GM18505 (cell line): ENCODE measurements around the gene PDGFA.
"Not testable (repeated sequence)": the region's sequence is repeated elsewhere in the genome, so short reads cannot be mapped to it uniquely, and the experiment has no call there.

Experiments used
- ATAC-seq: cut with Tn5 transposase; IDR thresholded peaks from one replicate; pipeline ENCODE4 v1.9.1; 2021; ENCODE audit not compliant: unreplicated experiment
- POLR2A ChIP-seq: IDR thresholded peaks from 4 replicates; pipeline ENCODE4 v1.6.1; 2011; ENCODE audit warnings: borderline replicate concordance; ENCODE audit not compliant: insufficient read depth, insufficient read length; ENCODE audit errors: extremely low read depth

PDGFA gene

DNA sequence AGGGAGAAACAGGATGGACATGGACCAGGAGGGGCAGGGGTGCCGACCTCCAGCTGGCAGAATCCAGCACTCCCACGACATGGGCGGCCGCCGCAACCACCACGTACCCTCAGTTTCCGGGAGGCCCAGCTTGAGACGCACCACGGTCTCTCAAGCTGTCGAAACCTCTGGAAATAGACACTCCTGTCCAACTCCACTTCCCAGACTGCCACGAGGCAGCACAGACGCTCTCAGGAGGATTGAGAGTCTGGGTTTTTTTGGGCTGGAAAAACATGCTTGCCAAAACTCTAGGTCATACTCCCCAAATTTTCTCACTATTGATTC, 37.9 kb upstream of the PDGFA start:
- no peak for ATAC-seq
- TF ChIP-seq POLR2A: no peak

DNA sequence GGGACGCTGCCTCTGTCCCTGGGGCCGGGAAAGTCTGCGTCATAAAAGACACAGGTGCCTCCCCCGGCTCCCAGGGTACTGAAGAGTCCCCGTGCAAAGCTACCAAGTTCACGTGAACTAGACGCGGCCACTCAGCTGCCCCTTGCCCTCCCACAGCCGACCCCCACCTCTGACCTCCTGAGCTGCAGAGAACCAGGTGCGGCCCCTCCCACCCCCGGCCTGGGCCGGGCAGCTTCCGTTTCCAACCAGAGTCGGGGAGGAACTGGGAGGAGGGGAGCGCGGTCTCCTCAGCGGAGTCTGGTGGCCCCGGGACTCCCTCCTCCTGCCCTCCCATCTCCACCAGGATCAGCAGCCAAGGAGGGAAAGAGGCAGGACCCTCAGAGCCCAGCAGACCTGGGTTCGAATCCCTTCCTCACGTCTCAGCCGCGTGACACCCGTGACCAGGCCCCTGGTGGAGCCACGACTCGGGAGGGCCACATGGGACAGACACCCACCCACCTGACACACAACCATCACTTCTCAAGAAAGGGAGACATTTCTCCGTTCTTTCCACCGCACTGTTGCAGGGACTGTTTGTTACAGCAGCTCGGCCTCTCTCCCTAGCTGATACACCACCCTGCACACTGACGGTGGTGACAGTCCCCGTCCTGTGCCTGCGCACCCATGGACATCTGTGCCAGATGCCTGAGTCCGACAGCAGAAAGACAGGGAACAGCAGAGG, 37.4 kb upstream of the PDGFA start:
- no peak for ATAC-seq
- no peak for TF ChIP-seq POLR2A

- TF ChIP-seq POLR2A: no peak
These were observed 36.7 kb upstream of the PDGFA start for GRCh38 chr7:556291-556826.

GRCh38 chr7:555551-556160, 36.0 kb upstream of the PDGFA start:
- ATAC-seq: no peak
- no peak for TF ChIP-seq POLR2A

More at GRCh38 chr7:556291-556826, 36.7 kb upstream of the PDGFA start:
- no peak for ATAC-seq

GRCh38 chr7:553636-554111, 34.0 kb upstream of the PDGFA start:
- no peak for TF ChIP-seq POLR2A
- no peak for ATAC-seq

DNA sequence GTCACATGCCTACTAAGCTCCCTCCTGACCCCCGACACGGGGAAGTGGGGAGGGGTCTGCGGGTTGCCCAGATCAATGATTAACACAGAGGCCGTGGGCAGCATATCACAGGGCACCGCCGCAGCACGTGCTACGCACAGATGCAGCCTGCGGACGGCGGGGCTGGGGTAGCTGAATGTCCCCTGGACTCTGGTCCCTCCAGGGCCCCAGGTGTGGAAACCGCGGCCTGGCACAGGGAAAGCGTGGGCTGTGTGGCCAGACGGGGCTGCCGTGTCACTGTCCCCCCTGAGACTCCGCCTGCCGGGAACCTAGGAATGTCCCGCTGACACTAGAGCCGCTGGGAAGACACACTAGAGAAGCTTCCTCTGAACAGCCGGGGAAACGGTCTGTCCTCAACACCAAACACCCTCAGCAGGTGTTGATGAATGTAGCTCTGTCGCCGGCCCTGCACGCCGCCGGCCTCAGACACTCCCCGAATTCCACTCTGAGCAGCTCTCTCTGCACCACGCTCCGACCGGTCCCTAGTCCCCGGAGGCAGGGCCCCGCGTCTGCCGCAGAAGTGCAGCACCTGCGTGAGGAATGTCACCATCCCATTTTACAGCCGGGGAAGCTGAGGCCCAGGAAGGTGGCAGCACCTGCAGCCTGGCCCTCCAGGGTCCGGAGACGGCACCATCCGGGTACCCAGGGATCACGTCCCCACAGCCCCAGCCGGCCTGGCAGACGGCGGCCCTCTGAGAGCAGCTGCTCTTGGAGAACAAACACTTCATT, 33.4 kb upstream of the PDGFA start:
- TF ChIP-seq POLR2A: no peak
- no peak for ATAC-seq

GRCh38 chr7:552151-552867, 32.7 kb upstream of the PDGFA start:
- ATAC-seq: not testable (repeated sequence)

DNA sequence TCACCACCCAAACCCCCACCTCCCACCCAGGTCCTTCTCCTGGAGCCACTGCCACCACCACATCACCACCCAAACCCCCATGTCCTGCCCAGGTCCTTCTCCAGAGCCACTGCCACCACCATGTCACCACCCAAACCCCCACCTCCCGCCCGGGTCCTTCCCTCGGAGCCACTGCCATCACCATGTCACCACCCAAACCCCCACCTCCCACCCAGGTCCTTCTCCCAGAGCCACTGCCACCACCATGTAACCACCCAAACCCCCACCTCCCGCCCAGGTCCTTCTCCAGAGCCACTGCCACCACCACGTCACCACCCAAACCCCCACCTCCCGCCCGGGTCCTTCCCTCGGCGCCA, 31.9 kb upstream of the PDGFA start:
- not testable (repeated sequence) for ATAC-seq

DNA sequence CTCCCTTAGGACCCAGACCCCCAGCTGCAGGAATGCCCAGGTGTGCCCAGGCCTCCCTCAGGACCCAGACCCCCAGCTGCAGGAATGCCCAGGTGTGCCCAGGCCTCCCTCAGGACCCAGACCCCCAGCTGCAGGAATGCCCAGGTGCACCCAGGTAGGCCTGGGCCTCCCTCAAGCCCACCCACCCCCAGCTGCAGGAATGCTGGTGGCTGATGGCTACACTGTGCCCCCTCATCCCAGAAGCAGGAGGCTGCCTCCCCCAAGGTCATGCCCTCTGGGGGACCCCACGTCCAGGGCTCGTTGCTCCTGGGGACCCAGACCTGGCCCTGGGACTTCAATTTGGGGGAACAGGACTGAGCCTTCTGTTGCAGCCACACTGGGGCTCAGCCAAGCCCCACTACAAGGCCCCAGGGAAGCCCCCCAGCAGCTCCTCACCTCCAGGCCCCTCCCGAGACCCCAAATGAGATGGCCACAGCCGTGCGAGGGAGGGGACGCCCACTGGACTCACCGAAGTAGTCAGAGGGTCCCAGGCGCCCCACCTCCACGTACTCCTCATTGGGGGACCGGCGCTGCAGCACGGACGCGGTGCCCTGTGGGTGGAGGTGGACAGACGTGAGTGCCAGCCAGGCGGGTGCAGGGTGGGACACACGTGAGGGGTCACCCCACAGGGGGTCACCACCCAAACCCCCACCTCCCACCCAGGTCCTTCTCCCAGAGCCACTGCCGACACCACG, 31.4 kb upstream of the PDGFA start:
- no peak for TF ChIP-seq POLR2A
- ATAC-seq: no peak

- ATAC-seq: no peak
- no peak for TF ChIP-seq POLR2A
These were observed 30.4 kb upstream of the PDGFA start for GRCh38 chr7:549891-550625.

DNA sequence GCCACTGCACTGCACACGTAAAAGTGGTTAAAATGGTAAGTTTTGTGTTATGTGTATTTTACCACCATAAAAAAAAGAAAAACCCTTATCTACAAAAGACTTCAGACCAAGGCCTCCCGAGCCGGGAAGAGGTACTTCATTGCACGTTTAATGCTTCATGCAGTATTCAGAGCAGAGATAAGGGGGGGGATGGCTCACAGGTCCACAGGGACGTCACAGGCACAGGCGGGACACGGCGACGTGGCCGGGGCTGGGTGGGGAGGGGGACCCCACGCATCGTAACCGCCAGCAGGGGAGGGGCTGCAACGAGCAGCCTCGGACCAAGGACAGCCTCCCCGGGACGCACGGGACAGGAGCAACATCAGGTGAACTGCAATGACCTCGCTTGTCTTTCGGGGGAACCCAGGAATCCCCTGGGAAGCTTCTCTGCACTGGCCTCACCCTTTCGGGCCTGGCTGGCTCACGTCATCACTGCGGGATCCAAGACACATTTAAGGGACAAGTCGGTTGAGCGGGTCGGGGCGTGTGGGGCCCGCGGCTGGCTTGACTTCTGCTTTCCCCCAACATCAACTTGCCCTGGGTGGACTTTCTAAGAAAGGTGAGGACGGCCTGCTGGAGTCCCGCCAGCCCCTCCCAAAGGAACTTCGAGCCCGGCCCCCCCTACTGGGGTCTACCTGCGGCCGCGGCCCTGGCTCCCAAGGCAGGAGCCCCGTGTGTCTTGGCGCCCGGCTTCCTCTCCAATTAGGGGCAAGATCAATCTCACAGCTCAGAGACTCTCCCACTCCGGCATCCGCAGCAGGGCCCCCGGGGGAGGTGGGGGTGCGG, 29.6 kb upstream of the PDGFA start:
- no peak for TF ChIP-seq POLR2A
- no peak for ATAC-seq
